ENCODE measurements around the gene HIPK4.

The HIPK4 gene

DNA sequence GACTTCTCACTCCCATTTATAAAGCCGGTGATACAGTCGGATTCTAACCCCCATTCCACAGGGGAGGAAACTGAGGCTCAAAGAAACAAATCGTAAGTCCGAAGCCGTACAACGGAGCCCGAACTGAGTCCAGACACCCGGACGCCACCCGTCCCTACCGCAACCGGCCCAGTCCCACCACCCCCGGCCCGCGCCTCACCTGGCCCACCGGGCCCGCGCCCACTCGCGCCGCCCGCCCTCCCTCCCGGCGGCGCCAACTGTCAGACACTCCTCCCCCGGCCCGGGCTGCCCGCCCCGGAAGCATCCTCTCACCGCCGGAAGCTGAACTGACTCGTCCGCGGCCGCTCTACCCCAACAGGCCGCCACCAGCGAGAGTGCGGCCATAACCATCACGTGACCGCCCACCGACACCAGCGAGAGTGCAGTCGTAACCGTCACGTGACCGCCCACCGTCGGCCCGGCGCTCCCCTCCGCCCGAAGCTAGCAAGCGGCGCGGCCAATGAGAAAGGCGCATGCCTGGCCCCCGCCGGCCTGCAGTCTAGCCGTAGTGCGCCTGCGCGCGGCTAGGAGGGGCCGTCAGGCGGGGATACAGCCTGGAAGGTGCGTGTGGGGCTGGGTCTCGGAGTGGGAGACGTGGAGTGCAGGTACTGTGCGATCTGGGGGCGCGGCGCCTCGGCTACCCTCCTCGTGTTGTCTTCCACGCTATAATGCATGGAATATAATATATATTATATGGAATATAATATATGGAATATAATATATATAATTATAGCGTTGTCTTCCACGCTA lies 41.7 kb downstream of the HIPK4 start, which contains the start of the genes C19orf47 and PLD3:
Gene C19orf47, minus strand, starts transcription at position 273 of the 789 bp plus-strand sequence. CDS start 6,540 bp downstream, outside the sequence.
Gene PLD3, plus strand, starts transcription at position 571 of the 789 bp plus-strand sequence. CDS start 17,789 bp downstream, outside the sequence.
- TF ChIP-seq, protein P1, sequence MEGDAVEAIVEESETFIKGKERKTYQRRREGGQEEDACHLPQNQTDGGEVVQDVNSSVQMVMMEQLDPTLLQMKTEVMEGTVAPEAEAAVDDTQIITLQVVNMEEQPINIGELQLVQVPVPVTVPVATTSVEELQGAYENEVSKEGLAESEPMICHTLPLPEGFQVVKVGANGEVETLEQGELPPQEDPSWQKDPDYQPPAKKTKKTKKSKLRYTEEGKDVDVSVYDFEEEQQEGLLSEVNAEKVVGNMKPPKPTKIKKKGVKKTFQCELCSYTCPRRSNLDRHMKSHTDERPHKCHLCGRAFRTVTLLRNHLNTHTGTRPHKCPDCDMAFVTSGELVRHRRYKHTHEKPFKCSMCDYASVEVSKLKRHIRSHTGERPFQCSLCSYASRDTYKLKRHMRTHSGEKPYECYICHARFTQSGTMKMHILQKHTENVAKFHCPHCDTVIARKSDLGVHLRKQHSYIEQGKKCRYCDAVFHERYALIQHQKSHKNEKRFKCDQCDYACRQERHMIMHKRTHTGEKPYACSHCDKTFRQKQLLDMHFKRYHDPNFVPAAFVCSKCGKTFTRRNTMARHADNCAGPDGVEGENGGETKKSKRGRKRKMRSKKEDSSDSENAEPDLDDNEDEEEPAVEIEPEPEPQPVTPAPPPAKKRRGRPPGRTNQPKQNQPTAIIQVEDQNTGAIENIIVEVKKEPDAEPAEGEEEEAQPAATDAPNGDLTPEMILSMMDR (IDR thresholded peaks at IDR 0.05), result no peak

DNA sequence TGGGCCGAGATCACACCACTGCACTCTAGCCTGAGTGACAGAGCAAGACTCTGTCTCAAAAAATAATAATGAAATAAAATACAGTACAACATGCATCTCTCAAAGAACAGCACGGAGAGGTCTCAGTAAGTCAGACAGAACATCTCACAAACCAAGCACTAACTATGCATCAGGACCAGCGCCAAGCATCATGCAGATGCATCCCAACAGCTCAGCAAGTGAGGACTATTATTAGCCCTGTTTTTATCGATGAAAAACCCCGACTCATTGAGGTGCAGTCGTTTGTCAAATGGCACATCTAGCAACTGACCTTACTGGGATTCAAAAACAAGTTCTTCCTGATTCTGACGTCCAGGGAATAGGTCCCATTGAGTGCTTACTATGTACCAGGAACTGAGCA lies 45.6 kb downstream of the HIPK4 start:
- TF ChIP-seq, protein P1 (IDR thresholded peaks at IDR 0.05), result no peak

GRCh38 chr19:40342644-40343311 lies 47.2 kb downstream of the HIPK4 start:
- TF ChIP-seq, protein P1 (IDR thresholded peaks at IDR 0.05), result no peak

GRCh38 chr19:40341601-40342482 lies 48.1 kb downstream of the HIPK4 start:
- TF ChIP-seq, protein P1 (IDR thresholded peaks at IDR 0.05), result no peak

- TF ChIP-seq, protein P1 (IDR thresholded peaks at IDR 0.05), result no peak
Observed at GRCh38 chr19:40339018-40339728, 50.8 kb downstream of the HIPK4 start.

DNA sequence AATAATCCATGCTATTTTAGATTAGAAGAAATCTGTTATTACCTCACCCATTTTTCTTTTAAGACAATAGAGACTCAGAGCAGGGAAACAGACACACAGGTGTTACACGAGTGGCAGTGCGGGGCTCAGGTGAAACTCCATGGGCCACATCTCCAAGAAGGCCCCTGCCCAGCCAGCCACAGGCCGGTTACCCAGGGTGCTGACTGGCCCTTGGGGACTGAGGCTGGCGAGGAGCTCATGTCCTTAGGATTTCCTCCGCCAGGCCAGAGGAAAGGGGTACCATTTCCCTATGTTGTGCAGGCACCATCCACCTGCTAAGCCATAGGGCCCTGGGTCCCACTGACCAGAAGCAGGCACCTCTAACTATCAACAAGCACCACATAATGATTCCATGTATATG lies 52.4 kb downstream of the HIPK4 start:
- TF ChIP-seq, protein P1 (IDR thresholded peaks at IDR 0.05), result no peak
